Karpas-422 (cell line): ENCODE results near the gene FBXO9. TPM values are rescaled to one million over a fixed set of nuclear protein-coding genes. Genes with fewer than 3 reads are reported as not detected.

Source experiments
- DNase-seq: peaks from one replicate; pipeline ENCODE4 v3.0.0-alpha.2; 2015
- H2AFZ ChIP-seq: fragments of 200-600 bp; sonication (generic); 2 replicates; pipeline ENCODE4 v1.6.1; 2014; ENCODE audit warnings: antibody characterized with exemption, low read length, mixed read lengths
- H3K27ac ChIP-seq: fragments of 200-600 bp; sonication (generic); 2 replicates; pipeline ENCODE4 v1.5.1; 2014; ENCODE audit warnings: mild to moderate bottlenecking, low read length, moderate library complexity
- H3K27me3 ChIP-seq: fragments of 200-600 bp; sonication (generic); 2 replicates; pipeline ENCODE4 v1.6.1; 2014; ENCODE audit warnings: low read length, mixed read lengths
- H3K36me3 ChIP-seq: fragments of 200-600 bp; sonication (generic); 2 replicates; pipeline ENCODE4 v1.6.1; 2014; ENCODE audit warnings: low read length, mixed read lengths; ENCODE audit not compliant: insufficient read depth
- H3K4me1 ChIP-seq: fragments of 200-600 bp; sonication (generic); 2 replicates; pipeline ENCODE4 v1.6.1; 2014; ENCODE audit warnings: mild to moderate bottlenecking, low read length, mixed read lengths
- H3K4me2 ChIP-seq: fragments of 200-600 bp; sonication (generic); 2 replicates; pipeline ENCODE4 v1.6.1; 2014; ENCODE audit warnings: low read length, low read depth, mild to moderate bottlenecking; ENCODE audit not compliant: poor library complexity, severe bottlenecking
- H3K4me3 ChIP-seq: fragments of 200-600 bp; sonication (generic); 2 replicates; pipeline ENCODE4 v1.5.1; 2014; ENCODE audit warnings: mild to moderate bottlenecking, antibody characterized with exemption, low read length, mixed read lengths
- H3K79me2 ChIP-seq: fragments of 200-600 bp; sonication (generic); 2 replicates; pipeline ENCODE4 v1.6.1; 2014; ENCODE audit warnings: mild to moderate bottlenecking, low read length, mixed read lengths
- H3K9ac ChIP-seq: fragments of 200-600 bp; sonication (generic); 2 replicates; pipeline ENCODE4 v1.6.0; 2014; ENCODE audit warnings: low read length
- H3K9me2 ChIP-seq: fragments of 200-600 bp; sonication (generic), shearing (Covaris generic); replicated peaks from 2 replicates; pipeline ENCODE4 v1.6.0; 2014; ENCODE audit warnings: mild to moderate bottlenecking, low read length, moderate library complexity; ENCODE audit not compliant: insufficient read depth
- H3K9me3 ChIP-seq: fragments of 300-700, 200-600 bp; sonication (generic); 2 replicates; pipeline ENCODE4 v1.6.1; 2014; ENCODE audit warnings: low read length, mixed read lengths
- H4K20me1 ChIP-seq: fragments of 200-600 bp; sonication (generic); 2 replicates; pipeline ENCODE4 v1.6.1; 2014; ENCODE audit warnings: mild to moderate bottlenecking, antibody characterized with exemption, low read length, low read depth; ENCODE audit not compliant: insufficient read depth
- total RNA-seq: library from RNA; depleted of rRNA; stranded (reverse); fragments of >200 nt; shearing (Covaris generic); gene quantifications from 2 replicates; pipeline ENCODE4 v1.2.3, GENCODE V29; 2014; ENCODE audit warnings: low replicate concordance; rRNA removed

FBXO9 gene
- 41.5 and 51.0 TPM in 2 replicates for total RNA-seq

DNA sequence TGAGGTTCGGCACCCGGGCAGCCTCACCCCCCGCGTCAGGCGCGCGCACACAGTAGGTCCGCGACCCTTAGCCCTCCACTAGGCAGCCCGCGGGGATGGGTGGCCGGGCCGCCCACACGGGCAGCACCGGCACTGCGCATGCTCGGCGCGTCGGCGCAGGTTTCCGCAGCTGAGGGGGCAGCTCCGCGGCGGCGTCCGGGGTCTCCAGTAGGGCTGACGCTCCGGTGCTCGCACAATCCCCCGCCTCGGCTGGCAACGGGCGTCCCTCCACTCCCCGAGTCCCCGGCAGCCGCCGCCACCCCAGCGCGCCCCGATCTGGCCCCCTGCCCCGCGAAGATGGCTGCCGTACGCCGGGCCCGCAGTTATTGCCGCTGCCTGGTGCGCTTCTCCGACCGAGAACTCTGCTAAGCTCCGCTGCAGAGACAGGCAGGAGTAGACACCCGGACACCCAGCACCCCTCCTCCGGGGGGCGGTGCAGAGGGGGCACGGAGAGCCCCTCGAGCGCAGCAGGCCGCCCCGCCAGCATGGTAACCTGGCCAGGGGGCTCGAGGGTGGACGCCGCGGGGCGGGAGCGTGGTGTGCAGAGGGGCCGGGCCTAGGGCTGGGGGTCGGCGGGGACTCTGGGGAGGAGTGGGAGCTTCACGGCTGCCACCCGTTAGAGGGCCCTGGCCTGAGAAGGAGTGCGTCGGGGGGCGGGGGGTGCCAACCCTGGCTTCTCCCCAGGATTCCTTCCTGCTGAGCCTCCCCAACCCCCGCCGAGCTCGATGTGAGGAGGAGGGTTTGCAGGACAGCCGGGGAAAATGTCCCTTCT is at the start of gene FBXO9:
FBXO9 (plus strand) TSS at position 139 of the 811 bp plus-strand sequence; CDS start at position 525, 386 bp downstream.
- peaks cover 45% of the 10 kb centered on the region for H3K4me1 ChIP-seq
- H3K27ac ChIP-seq, result peak within 1 kb of the TSS; percentile 59
- H3K9ac ChIP-seq, result peak within 1 kb of the TSS; percentile 94
- peak; percentile 86 for DNase-seq
- H3K4me2 ChIP-seq, result peak within 1 kb of the TSS; percentile 71
- peaks cover 46% of the 10 kb centered on the region for H3K79me2 ChIP-seq
- no peaks in the 10 kb centered on the region; the same call in 1 of the 2 replicates for H3K36me3 ChIP-seq
- no peaks in the 10 kb centered on the region for H3K9me3 ChIP-seq
- H3K9me2 ChIP-seq, result no peaks in the 10 kb centered on the region
- H3K4me3 ChIP-seq, result peak within 1 kb of the TSS; percentile 95
- peak within 1 kb of the TSS; percentile 65 for H2AFZ ChIP-seq
- no peaks in the 10 kb centered on the region for H3K27me3 ChIP-seq
- peaks cover 6% of the 10 kb centered on the region; the same call in 1 of the 2 replicates for H4K20me1 ChIP-seq

DNA sequence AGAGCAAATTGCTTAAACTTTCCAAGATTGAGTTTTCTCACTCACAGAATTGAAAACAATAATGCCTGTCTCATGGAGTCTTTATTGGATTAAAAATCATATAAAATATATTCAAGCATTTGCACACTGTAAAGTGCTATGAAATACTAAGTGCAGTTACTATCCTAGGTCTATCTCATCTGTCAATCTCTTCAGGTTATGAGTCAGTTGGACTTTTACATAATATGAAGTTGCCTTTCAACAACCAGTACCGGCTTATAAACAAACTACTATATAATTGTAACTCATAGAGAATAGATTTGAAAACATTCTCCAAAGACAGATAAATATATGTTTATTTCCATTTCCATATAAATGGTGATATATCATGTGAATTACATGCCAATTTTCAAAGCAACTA is 49.7 kb upstream of the FBXO9 start:
- DNase-seq, result no peak
- no peak overlapping the region for H2AFZ ChIP-seq
- no peaks in the 10 kb centered on the region for H3K36me3 ChIP-seq
- H3K4me3 ChIP-seq, result no peak overlapping the region
- no peaks in the 10 kb centered on the region for H3K9me2 ChIP-seq
- no peaks in the 10 kb centered on the region for H3K4me1 ChIP-seq
- H3K9ac ChIP-seq, result no peak overlapping the region
- no peaks in the 10 kb centered on the region for H3K27me3 ChIP-seq
- H3K79me2 ChIP-seq, result no peaks in the 10 kb centered on the region
- no peak overlapping the region for H3K4me2 ChIP-seq
- H3K9me3 ChIP-seq, result no peaks in the 10 kb centered on the region
- no peaks in the 10 kb centered on the region for H4K20me1 ChIP-seq
- no peak overlapping the region for H3K27ac ChIP-seq

DNA sequence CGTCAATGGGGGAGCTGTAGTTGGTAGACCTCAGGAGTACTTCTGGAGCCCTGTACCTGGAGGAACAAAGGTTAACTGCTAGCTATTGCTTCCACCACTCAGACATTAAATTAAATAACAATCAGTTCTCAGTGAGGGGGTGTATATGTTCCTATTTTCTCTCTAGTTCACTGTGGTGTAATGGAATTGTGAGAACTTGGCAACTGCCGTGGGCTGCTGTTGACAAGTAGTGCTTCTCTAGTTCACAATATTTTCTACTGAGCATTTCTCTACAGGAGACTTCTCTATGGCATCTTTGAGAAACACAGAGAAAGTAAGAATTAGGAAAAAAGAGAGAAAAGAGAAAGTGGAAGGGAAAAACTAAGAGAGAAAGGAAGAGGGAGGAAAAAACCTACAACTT is 46.8 kb upstream of the FBXO9 start:
- Histone ChIP-seq H3K9me2 (no peaks in the 10 kb centered on the region), H2AFZ (no peak overlapping the region), H3K4me3 (no peak overlapping the region), H4K20me1 (no peaks in the 10 kb centered on the region), H3K9me3 (no peaks in the 10 kb centered on the region), H3K79me2 (no peaks in the 10 kb centered on the region), H3K4me1 (no peaks in the 10 kb centered on the region), H3K9ac (no peak overlapping the region), H3K27me3 (no peaks in the 10 kb centered on the region), H3K27ac (no peak overlapping the region), H3K4me2 (no peak overlapping the region), H3K36me3 (no peaks in the 10 kb centered on the region)
- DNase-seq, result no peak

DNA sequence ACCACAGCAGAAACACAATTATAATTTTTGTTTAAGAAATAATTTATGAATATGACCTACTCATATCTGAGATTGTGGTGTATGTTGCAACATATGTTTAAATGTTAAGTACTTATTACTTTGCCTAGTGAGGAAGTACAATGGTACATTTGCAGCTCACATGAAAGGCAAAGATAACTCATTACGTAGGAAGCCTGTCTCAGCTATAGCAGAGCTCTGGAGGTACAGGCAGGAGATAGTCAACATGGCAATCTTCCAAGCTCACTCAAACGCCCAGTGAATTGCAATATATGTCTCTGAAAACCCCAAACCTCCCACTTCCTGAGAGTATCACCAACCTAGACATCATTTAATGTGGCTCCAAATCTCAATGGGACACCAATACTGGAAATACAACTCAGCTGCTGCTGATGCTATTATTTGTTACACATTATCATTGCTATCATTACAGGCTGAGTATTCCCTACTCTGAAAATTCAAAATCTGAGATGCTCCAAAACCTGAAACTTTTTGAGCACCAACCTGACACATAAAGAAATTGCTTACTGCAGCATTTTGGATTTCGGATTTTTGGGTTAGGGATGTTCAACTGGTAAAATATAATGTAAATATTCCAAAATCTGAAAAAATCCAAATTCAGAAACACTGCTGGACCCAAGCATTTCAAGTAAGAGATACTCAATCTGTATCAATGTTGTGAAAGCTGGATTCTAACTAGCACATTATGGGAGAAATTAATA is 45.0 kb upstream of the FBXO9 start:
- H3K36me3 ChIP-seq, result no peaks in the 10 kb centered on the region
- H2AFZ ChIP-seq, result no peak overlapping the region
- no peaks in the 10 kb centered on the region for H3K9me3 ChIP-seq
- H3K9me2 ChIP-seq, result no peaks in the 10 kb centered on the region
- no peak overlapping the region for H3K27ac ChIP-seq
- H3K4me3 ChIP-seq, result no peak overlapping the region
- H3K9ac ChIP-seq, result no peak overlapping the region
- no peaks in the 10 kb centered on the region for H4K20me1 ChIP-seq
- H3K4me2 ChIP-seq, result no peak overlapping the region
- H3K27me3 ChIP-seq, result no peaks in the 10 kb centered on the region
- DNase-seq, result no peak
- no peaks in the 10 kb centered on the region for H3K79me2 ChIP-seq
- H3K4me1 ChIP-seq, result no peaks in the 10 kb centered on the region

DNA sequence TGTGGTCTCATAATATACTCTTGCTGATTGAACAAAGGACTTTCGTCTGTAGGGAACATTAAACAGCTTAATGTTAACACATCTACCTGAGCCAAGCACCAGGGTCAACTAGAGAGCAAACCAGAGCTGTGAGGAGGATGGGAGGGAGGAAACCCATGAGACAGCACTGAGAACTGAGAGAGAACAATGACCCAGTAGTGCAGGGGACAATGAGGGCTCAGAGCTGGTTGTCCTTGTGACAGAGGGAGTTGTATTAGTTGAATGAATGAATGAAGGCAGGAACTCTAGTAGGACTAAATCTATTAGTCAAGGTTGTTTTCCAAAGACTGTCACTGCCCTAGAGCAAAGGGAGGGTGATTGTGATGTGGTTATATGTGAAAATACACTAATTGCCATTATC is 41.9 kb upstream of the FBXO9 start:
- Histone ChIP-seq H3K27ac (no peak overlapping the region), H3K36me3 (no peaks in the 10 kb centered on the region)

DNA sequence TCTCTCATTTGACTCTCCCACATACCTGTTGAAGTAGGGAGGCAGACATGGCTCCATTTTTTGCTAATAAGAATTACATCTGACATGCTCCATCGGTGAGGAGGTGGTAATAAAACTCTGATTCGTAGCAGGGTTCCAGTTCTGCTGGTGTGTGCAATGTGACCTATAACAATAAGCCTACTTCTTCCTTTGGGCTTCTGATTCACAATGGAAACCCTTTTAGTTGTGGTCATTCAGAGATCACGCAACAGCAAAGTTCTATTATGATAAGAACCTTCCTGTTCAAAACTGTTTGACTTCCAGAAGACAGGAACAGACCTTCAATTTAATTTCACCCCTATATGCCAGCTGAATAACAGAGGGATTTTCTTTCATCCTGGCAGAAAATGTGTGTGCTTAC is 38.7 kb upstream of the FBXO9 start:
- no peaks in the 10 kb centered on the region for H3K9me3 ChIP-seq
- no peak for DNase-seq
- H3K27ac ChIP-seq, result no peak overlapping the region
- no peaks in the 10 kb centered on the region for H3K27me3 ChIP-seq
- H3K4me3 ChIP-seq, result no peak overlapping the region
- no peaks in the 10 kb centered on the region for H3K79me2 ChIP-seq
- no peaks in the 10 kb centered on the region for H4K20me1 ChIP-seq
- H3K4me1 ChIP-seq, result no peaks in the 10 kb centered on the region
- no peak overlapping the region for H3K4me2 ChIP-seq
- no peaks in the 10 kb centered on the region for H3K36me3 ChIP-seq
- H2AFZ ChIP-seq, result no peak overlapping the region
- H3K9ac ChIP-seq, result no peak overlapping the region
- H3K9me2 ChIP-seq, result no peaks in the 10 kb centered on the region

More for the DNA sequence above, 41.9 kb upstream of the FBXO9 start:
- no peak overlapping the region for H2AFZ ChIP-seq
- H3K9me3 ChIP-seq, result no peaks in the 10 kb centered on the region
- H3K4me3 ChIP-seq, result no peak overlapping the region
- DNase-seq, result no peak
- H3K4me2 ChIP-seq, result no peak overlapping the region
- H3K79me2 ChIP-seq, result no peaks in the 10 kb centered on the region
- H3K9me2 ChIP-seq, result no peaks in the 10 kb centered on the region
- no peak overlapping the region for H3K9ac ChIP-seq
- no peaks in the 10 kb centered on the region for H4K20me1 ChIP-seq
- no peaks in the 10 kb centered on the region for H3K4me1 ChIP-seq
- no peaks in the 10 kb centered on the region for H3K27me3 ChIP-seq

DNA sequence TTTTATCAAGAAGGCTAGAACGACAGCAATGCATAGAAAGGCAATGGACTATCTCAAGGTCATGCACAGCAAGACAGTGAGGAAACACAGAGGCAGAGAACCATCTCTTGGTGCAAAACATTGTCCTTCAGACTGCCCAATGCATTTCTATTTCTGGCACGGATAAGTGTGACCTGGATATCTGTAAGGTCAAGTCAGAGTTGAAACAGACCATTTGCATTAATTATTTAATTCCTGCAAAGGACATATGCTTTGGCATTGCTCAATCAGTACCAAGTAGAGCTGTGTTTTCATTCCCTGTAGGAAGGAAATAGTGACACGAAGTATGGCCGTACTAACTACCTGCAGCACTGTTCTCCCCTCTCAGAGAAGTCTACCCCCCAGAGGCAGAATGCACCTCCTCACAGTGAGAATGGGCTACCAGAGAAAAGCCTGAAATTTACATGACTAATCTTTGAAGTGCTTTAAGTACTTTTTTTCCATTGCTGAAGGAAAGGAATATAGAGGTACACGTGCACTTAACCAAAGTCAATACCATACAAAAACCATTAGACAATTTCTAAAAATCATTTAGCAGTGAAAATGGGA is 38.0 kb upstream of the FBXO9 start:
- Histone ChIP-seq H3K79me2 (no peaks in the 10 kb centered on the region), H3K9me3 (no peaks in the 10 kb centered on the region), H3K36me3 (no peaks in the 10 kb centered on the region), H3K27ac (no peak overlapping the region), H4K20me1 (no peaks in the 10 kb centered on the region), H3K9me2 (no peaks in the 10 kb centered on the region), H3K27me3 (no peaks in the 10 kb centered on the region), H3K9ac (no peak overlapping the region), H3K4me3 (no peak overlapping the region), H2AFZ (no peak overlapping the region), H3K4me2 (no peak overlapping the region), H3K4me1 (no peaks in the 10 kb centered on the region)
- DNase-seq, result no peak

DNA sequence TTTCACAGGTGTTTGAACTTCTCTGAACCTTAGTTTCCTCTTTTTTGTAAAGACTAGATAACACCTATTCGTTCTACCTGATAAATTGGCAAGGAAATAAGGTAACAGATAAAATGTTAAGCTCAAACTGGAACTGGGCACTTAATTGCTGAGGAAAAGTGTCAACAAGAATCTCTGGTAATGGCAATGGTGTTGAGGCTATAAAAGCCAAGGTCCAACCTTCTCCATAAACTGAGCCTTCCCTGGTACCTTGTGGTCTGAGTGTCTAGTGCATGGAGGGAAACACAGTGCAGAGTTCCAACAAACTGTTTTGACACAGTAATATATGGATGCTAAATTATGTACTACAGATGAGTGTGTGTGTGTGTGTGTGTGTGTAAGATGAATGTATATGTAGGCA is 36.7 kb upstream of the FBXO9 start:
- Histone ChIP-seq H4K20me1 (no peaks in the 10 kb centered on the region), H3K36me3 (no peaks in the 10 kb centered on the region), H3K27ac (no peak overlapping the region), H3K79me2 (no peaks in the 10 kb centered on the region), H3K4me3 (no peak overlapping the region), H3K9ac (no peak overlapping the region), H3K4me2 (no peak overlapping the region), H3K9me2 (no peaks in the 10 kb centered on the region), H3K9me3 (no peaks in the 10 kb centered on the region), H3K27me3 (no peaks in the 10 kb centered on the region), H2AFZ (no peak overlapping the region), H3K4me1 (no peaks in the 10 kb centered on the region)
- no peak for DNase-seq
